HCT116 (cell line): ENCODE data around the gene MAEA. TPM values are rescaled to one million over a fixed set of nuclear protein-coding genes. Genes with fewer than 3 reads are reported as not detected.

Source experiments
- ATAC-seq: fragments of 200-7000 bp; cut with Tn5 transposase; 2 replicates; pipeline ENCODE4 v1.9.1; 2020; ENCODE audit warnings: mild to moderate bottlenecking, moderate library complexity
- BruUV-seq: library from RNA; stranded (reverse); fragments of 400-500 nt; replicated peaks from 2 replicates; lab custom pipeline; 2021; lab: Mats Ljungman, UMichigan
- CTCF ChIA-PET: fragments of 300-600 bp; sonication (Branson Sonifier 250); formaldehyde crosslinking; loops from one replicate; lab custom pipeline; 2021; ENCODE audit warnings: antibody characterized with exemption; lab: Charles Lee
- POLR2A ChIA-PET: fragments of 300-600, 350-600 bp; sonication (Branson Sonifier 250); formaldehyde crosslinking; loops from one replicate; lab custom pipeline; 2021; ENCODE audit warnings: antibody characterized with exemption; lab: Charles Lee
- RAD21 ChIA-PET, 2 experiments: fragments of 300-600 bp; sonication (Branson Sonifier 250); formaldehyde crosslinking; loops; one replicate each; lab custom pipeline; 2023; ENCODE audit warnings: low total read pairs in 2 of 2; ENCODE audit not compliant: uncharacterized antibody in 2 of 2, unreplicated experiment in 2 of 2, low non-redundant PET in 1 of 2; lab: Charles Lee
- DNase-seq: peaks from one replicate; pipeline ENCODE4 v3.0.0-alpha.2; 2010; ENCODE audit warnings: low read depth, low spot score
- H2AFZ ChIP-seq: fragments of 200-600 bp; shearing (Covaris generic), sonication (generic); 2 replicates; pipeline ENCODE4 v1.6.1; 2017; ENCODE audit warnings: low read depth, mixed run types, mixed read lengths, antibody characterized with exemption, low read length; ENCODE audit not compliant: poor library complexity, severe bottlenecking
- H3K27ac ChIP-seq: 2 replicates; pipeline ENCODE4 v1.5.1; 2012; ENCODE audit warnings: low read depth, low read length
- H3K27me3 ChIP-seq: fragments of 200-600 bp; sonication (generic); 2 replicates; pipeline ENCODE4 v1.6.1; 2016; ENCODE audit warnings: mixed run types, low read length, mixed read lengths; ENCODE audit not compliant: insufficient read depth
- H3K36me3 ChIP-seq, 2 experiments: fragments of 200-500 bp in 1 of 2; fragments of 200-600 bp in 1 of 2; sonication (Bioruptor generic) in 1 of 2; sonication (generic) in 1 of 2; 2 replicates each; pipeline versions ENCODE4 v1.5.1 to v1.6.1; 2014 to 2016; ENCODE audit warnings: low read length in 2 of 2, inconsistent platforms in 1 of 2, mixed read lengths in 1 of 2, mixed run types in 1 of 2; ENCODE audit not compliant: insufficient read depth in 2 of 2, control insufficient read depth in 1 of 2
- H3K4me1 ChIP-seq, 2 experiments: fragments of 200-600 bp in 1 of 2; sonication (generic) in 1 of 2; 2 replicates each; pipeline versions ENCODE4 v1.5.1 to v1.6.1; 2012 to 2017; ENCODE audit warnings: low read length in 2 of 2, inconsistent platforms in 1 of 2, mild to moderate bottlenecking in 1 of 2, mixed read lengths in 1 of 2, mixed run types in 1 of 2, moderate library complexity in 1 of 2; ENCODE audit not compliant: insufficient read depth in 2 of 2, control insufficient read depth in 1 of 2
- H3K4me2 ChIP-seq: fragments of 200-600 bp; sonication (generic); 2 replicates; pipeline ENCODE4 v1.6.1; 2017; ENCODE audit warnings: mixed run types, low read length, mixed read lengths
- H3K4me3 ChIP-seq, 2 experiments: fragments of 200-600 bp in 1 of 2; sonication (generic) in 1 of 2; replicated peaks in 1 of 2; 2 replicates each; pipeline ENCODE4 v1.5.1; 2011 to 2016; ENCODE audit warnings: low read length in 2 of 2, control low read depth in 1 of 2, low read depth in 1 of 2, mild to moderate bottlenecking in 1 of 2, mixed read lengths in 1 of 2, mixed run types in 1 of 2
- H3K79me2 ChIP-seq: fragments of 200-600 bp; sonication (generic); 2 replicates; pipeline ENCODE4 v1.6.1; 2017; ENCODE audit warnings: mild to moderate bottlenecking, mixed run types, low read length, moderate library complexity, mixed read lengths; ENCODE audit not compliant: insufficient read depth
- H3K9ac ChIP-seq: fragments of 200-600 bp; sonication (generic); 2 replicates; pipeline ENCODE4 v1.6.1; 2016; ENCODE audit warnings: low read length, mixed read lengths
- H3K9me2 ChIP-seq: fragments of 200-600 bp; sonication (generic), shearing (Covaris generic); 2 replicates; pipeline ENCODE4 v1.6.1; 2017; ENCODE audit warnings: mixed run types, mild to moderate bottlenecking, moderate library complexity; ENCODE audit not compliant: insufficient read depth
- H3K9me3 ChIP-seq, 2 experiments: fragments of 200-500 bp in 1 of 2; fragments of 200-600 bp in 1 of 2; sonication (Bioruptor generic) in 1 of 2; sonication (generic) in 1 of 2; 2 replicates each; pipeline ENCODE4 v1.6.1; 2014 to 2017; ENCODE audit warnings: low read length in 2 of 2, mixed read lengths in 2 of 2, inconsistent platforms in 1 of 2, low read depth in 1 of 2, mild to moderate bottlenecking in 1 of 2, mixed run types in 1 of 2, moderate library complexity in 1 of 2; ENCODE audit not compliant: control insufficient read depth in 1 of 2, insufficient read depth in 1 of 2
- H4K20me1 ChIP-seq: fragments of 200-600 bp; sonication (generic), shearing (Covaris generic); 2 replicates; pipeline ENCODE4 v1.6.1; 2017; ENCODE audit warnings: mixed run types, mild to moderate bottlenecking, moderate library complexity; ENCODE audit not compliant: insufficient read depth
- CEBPB ChIP-seq: IDR thresholded peaks from 2 replicates; pipeline ENCODE4 v1.6.1; 2012; ENCODE audit warnings: low read depth
- ELF1 ChIP-seq: IDR thresholded peaks from 2 replicates; pipeline ENCODE4 v1.6.1; 2012; ENCODE audit warnings: low read depth, borderline replicate concordance
- EZH2phosphoT487 ChIP-seq: fragments of 200-600 bp; IDR thresholded peaks from 2 replicates; pipeline ENCODE4 v1.6.1; 2018; ENCODE audit warnings: antibody characterized with exemption, borderline replicate concordance
- FOSL1 ChIP-seq: IDR thresholded peaks from 2 replicates; pipeline ENCODE4 v1.6.1; 2012; ENCODE audit warnings: low read depth
- JUND ChIP-seq: IDR thresholded peaks from 2 replicates; pipeline ENCODE4 v1.6.1; 2012
- POLR2A ChIP-seq: IDR thresholded peaks from 2 replicates; pipeline ENCODE4 v1.7.0; 2011; ENCODE audit warnings: borderline replicate concordance; ENCODE audit not compliant: insufficient read depth, insufficient read length; ENCODE audit errors: extremely low read depth
- RAD21 ChIP-seq: IDR thresholded peaks from 2 replicates; pipeline ENCODE4 v1.6.1; 2012; ENCODE audit warnings: low read depth, mild to moderate bottlenecking
- SIN3A ChIP-seq: IDR thresholded peaks from 2 replicates; pipeline ENCODE4 v1.6.1; 2012; ENCODE audit warnings: low read depth
- SRF ChIP-seq: IDR thresholded peaks from 2 replicates; pipeline ENCODE4 v1.6.1; 2012; ENCODE audit warnings: low read depth
- ZFX ChIP-seq: fragments of 450-650 bp; IDR thresholded peaks from 2 replicates; pipeline ENCODE4 v1.6.1; 2017
- intact Hi-C: fragments of 100-400 bp; cut with micrococcal nuclease; formaldehyde crosslinking; loops from 2 replicates; pipeline ENCODE4 v1.10.0; 2022
- total RNA-seq: library from RNA; stranded (reverse); gene quantifications from one replicate; pipeline ENCODE4 v1.2.1, GENCODE V29; 2021; ENCODE audit not compliant: unreplicated experiment
- TF ChIP-seq, protein P1 (sequence below), 3 experiments: fragments of 200-600 bp in 1 of 3; sonication (generic) in 1 of 3; IDR thresholded peaks in 2 of 3; conservative IDR thresholded peaks in 1 of 3; 2 replicates each; pipeline ENCODE4 v1.5.1; 2012 to 2017; ENCODE audit warnings: low read depth in 2 of 3, low read length in 2 of 3, antibody characterized with exemption in 1 of 3, borderline replicate concordance in 1 of 3, control low read depth in 1 of 3, mild to moderate bottlenecking in 1 of 3, mixed read lengths in 1 of 3, mixed run types in 1 of 3, moderate library complexity in 1 of 3; ENCODE audit not compliant: insufficient read depth in 1 of 3
- TF ChIP-seq, protein P2 (sequence below): IDR thresholded peaks from 2 replicates; pipeline ENCODE4 v1.6.1; 2011; ENCODE audit warnings: mild to moderate bottlenecking, low read length, moderate library complexity; ENCODE audit not compliant: insufficient replicate concordance; ENCODE audit errors: extremely low read depth
- TF ChIP-seq, protein P3 (sequence below): IDR thresholded peaks from 2 replicates; pipeline ENCODE4 v1.6.1; 2012

The MAEA gene
- total RNA-seq, 1 experiment from 2014 or later = 88.3 TPM

DNA sequence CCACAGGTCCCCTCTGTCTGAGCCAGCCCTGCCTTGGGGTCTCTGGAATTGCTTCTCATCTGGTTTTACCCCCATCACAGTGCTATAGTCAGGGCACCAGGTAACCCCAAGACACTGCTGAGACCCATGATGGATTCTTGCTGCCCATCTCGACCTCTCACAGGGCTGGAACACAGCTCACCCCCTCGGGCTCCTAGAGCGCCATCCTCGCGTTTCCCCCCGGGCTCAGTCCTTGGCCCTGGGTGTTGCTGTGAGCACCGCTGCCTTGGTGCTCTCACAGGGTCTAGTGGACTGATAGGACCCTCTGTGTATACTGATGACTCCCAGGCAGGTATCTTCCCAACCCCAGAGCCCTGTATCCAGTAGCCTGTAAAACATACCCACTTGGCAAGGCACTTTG is 8.8 kb downstream of the MAEA start:
- Histone ChIP-seq H3K27ac (no peak overlapping the region), H3K9me3 (no peaks in the 10 kb centered on the region), H3K27me3 (no peaks in the 10 kb centered on the region), H2AFZ (no peak overlapping the region), H3K4me2 (no peak overlapping the region), H3K79me2 (peaks cover 94% of the 10 kb centered on the region), H4K20me1 (0 out of 2 replicates have a peak, but pooled peaks cover 3% of the 10 kb centered on the region), H3K4me3 (no peak overlapping the region), H3K9ac (no peak overlapping the region), H3K9me2 (no peaks in the 10 kb centered on the region), H3K36me3 (peaks cover 5 to 17% of the 10 kb centered on the region in 2 experiments; a peak in 3 of 4 replicates), H3K4me1 (no peaks in the 10 kb centered on the region; a peak in 1 of 4 replicates)
- no peak for DNase-seq
- CTCF ChIA-PET = no interaction called here
- ATAC-seq = no peak
- BruUV-seq = no TSS peak
- RAD21 ChIA-PET = no interaction called here
- POLR2A ChIA-PET = no interaction called here
- TF ChIP-seq FOSL1 = no peak
- TF ChIP-seq ELF1 = no peak
- TF ChIP-seq SRF = no peak
- TF ChIP-seq, protein P1, sequence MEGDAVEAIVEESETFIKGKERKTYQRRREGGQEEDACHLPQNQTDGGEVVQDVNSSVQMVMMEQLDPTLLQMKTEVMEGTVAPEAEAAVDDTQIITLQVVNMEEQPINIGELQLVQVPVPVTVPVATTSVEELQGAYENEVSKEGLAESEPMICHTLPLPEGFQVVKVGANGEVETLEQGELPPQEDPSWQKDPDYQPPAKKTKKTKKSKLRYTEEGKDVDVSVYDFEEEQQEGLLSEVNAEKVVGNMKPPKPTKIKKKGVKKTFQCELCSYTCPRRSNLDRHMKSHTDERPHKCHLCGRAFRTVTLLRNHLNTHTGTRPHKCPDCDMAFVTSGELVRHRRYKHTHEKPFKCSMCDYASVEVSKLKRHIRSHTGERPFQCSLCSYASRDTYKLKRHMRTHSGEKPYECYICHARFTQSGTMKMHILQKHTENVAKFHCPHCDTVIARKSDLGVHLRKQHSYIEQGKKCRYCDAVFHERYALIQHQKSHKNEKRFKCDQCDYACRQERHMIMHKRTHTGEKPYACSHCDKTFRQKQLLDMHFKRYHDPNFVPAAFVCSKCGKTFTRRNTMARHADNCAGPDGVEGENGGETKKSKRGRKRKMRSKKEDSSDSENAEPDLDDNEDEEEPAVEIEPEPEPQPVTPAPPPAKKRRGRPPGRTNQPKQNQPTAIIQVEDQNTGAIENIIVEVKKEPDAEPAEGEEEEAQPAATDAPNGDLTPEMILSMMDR (IDR thresholded peaks at IDR 0.05 in 2 of 3, conservative IDR thresholded peaks at IDR 0.05 in 1 of 3; ENCODE audit: borderline replicate concordance in 1 of 3, insufficient read depth in 1 of 3, low read depth in 2 of 3, low read length in 2 of 3) = no peak
- no peak for TF ChIP-seq POLR2A
- no peak for TF ChIP-seq RAD21
- no peak for TF ChIP-seq ZFX
- intact Hi-C loops = no loop called here

DNA sequence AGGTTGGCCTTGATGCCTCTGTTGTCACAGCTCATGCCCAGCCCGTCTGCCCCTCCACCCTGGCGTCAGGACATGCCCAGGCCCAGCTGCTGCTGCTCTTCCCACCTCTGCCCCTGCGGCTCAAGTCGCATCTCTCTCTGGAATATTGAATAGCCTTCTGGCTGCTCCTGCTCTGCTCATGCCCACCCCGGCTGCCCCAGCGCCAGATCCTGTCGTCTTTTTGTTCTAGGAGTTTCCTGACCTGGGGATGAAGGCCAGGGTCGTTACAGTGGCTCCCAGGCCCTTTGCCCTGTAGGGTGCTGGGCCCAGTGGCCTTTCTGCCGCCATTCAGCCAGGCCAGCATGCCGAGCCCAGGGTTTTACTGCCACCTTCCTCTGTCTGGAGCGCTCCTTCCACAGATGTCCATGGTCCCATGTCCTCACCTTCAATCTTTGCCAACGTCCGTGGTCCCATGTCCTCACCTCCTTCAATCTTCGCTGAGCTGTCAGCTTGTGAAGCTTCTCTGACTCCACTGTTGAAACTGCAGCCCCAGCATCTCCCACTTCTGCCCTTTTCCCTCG is 9.7 kb downstream of the MAEA start:
- CTCF ChIA-PET = no interaction called here
- intact Hi-C loops = no loop called here
- Histone ChIP-seq H2AFZ (no peak overlapping the region), H3K4me3 (no peak overlapping the region), H3K27ac (no peak overlapping the region), H4K20me1 (0 out of 2 replicates have a peak, but pooled peaks cover 3% of the 10 kb centered on the region), H3K9me2 (no peaks in the 10 kb centered on the region), H3K9me3 (no peaks in the 10 kb centered on the region), H3K27me3 (no peaks in the 10 kb centered on the region), H3K79me2 (peaks cover 93% of the 10 kb centered on the region), H3K4me2 (no peak overlapping the region), H3K4me1 (peaks cover 5 to 6% of the 10 kb centered on the region in 2 experiments), H3K36me3 (peaks cover 2 to 17% of the 10 kb centered on the region in 2 experiments; a peak in 3 of 4 replicates), H3K9ac (no peak overlapping the region)
- ATAC-seq (no peak), DNase-seq (no peak)
- POLR2A ChIA-PET = no interaction called here
- no TSS peak for BruUV-seq
- RAD21 ChIA-PET = no interaction called here
- TF ChIP-seq, protein P2, sequence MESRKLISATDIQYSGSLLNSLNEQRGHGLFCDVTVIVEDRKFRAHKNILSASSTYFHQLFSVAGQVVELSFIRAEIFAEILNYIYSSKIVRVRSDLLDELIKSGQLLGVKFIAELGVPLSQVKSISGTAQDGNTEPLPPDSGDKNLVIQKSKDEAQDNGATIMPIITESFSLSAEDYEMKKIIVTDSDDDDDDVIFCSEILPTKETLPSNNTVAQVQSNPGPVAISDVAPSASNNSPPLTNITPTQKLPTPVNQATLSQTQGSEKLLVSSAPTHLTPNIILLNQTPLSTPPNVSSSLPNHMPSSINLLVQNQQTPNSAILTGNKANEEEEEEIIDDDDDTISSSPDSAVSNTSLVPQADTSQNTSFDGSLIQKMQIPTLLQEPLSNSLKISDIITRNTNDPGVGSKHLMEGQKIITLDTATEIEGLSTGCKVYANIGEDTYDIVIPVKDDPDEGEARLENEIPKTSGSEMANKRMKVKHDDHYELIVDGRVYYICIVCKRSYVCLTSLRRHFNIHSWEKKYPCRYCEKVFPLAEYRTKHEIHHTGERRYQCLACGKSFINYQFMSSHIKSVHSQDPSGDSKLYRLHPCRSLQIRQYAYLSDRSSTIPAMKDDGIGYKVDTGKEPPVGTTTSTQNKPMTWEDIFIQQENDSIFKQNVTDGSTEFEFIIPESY = no peak
- TF ChIP-seq SRF = no peak
- TF ChIP-seq, protein P3, sequence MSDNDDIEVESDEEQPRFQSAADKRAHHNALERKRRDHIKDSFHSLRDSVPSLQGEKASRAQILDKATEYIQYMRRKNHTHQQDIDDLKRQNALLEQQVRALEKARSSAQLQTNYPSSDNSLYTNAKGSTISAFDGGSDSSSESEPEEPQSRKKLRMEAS = no peak
- no peak for TF ChIP-seq SIN3A
- no peak for TF ChIP-seq ZFX
- TF ChIP-seq, protein P1 (IDR thresholded peaks at IDR 0.05 in 2 of 3, conservative IDR thresholded peaks at IDR 0.05 in 1 of 3; ENCODE audit: borderline replicate concordance in 1 of 3, insufficient read depth in 1 of 3, low read depth in 2 of 3, low read length in 2 of 3) = no peak
- TF ChIP-seq POLR2A = no peak
- no peak for TF ChIP-seq FOSL1
- no peak for TF ChIP-seq EZH2phosphoT487
- no peak for TF ChIP-seq JUND
- no peak for TF ChIP-seq CEBPB
